Progenitor cell of endocrine pancreas (in vitro differentiated cells): ENCODE data around the gene ERBB2. TPM values are rescaled to one million over a fixed set of nuclear protein-coding genes. Genes with fewer than 3 reads are reported as not detected.

Experiments
- DNase-seq: peaks from one replicate; pipeline ENCODE4 v3.0.0; 2021; ENCODE audit warnings: low spot score; ENCODE audit not compliant: unreplicated experiment
- H3K27ac Mint-ChIP-seq: 2 replicates; pipeline ENCODE4 v1.8.0; 2021; ENCODE audit warnings: mild to moderate bottlenecking, moderate library complexity, mixed read lengths
- H3K27me3 Mint-ChIP-seq: 2 replicates; pipeline ENCODE4 v1.8.0; 2021; ENCODE audit warnings: mixed read lengths
- H3K36me3 Mint-ChIP-seq: 2 replicates; pipeline ENCODE4 v1.8.0; 2022; ENCODE audit warnings: mixed read lengths; ENCODE audit not compliant: insufficient read depth
- H3K4me1 Mint-ChIP-seq: 2 replicates; pipeline ENCODE4 v1.8.0; 2021; ENCODE audit warnings: low read depth, mixed read lengths
- H3K4me3 Mint-ChIP-seq: 2 replicates; pipeline ENCODE4 v1.8.0; 2021; ENCODE audit warnings: low read depth, mild to moderate bottlenecking, moderate library complexity, mixed read lengths
- H3K9me3 Mint-ChIP-seq: 2 replicates; pipeline ENCODE4 v1.8.0; 2021; ENCODE audit warnings: low read depth, mixed read lengths
- total RNA-seq: library from RNA; stranded (reverse); gene quantifications from 2 replicates; pipeline ENCODE4 v1.2.1, GENCODE V29; 2021
- TF ChIP-seq, protein P1 (sequence below): fragments of 200-600 bp; sonication (generic); IDR thresholded peaks from one replicate; pipeline ENCODE4 v1.5.0; 2021; ENCODE audit warnings: antibody characterized with exemption, mild to moderate bottlenecking; ENCODE audit not compliant: unreplicated experiment

The ERBB2 gene
- total RNA-seq, 1 donor from 2014 or later = 152 TPM

DNA sequence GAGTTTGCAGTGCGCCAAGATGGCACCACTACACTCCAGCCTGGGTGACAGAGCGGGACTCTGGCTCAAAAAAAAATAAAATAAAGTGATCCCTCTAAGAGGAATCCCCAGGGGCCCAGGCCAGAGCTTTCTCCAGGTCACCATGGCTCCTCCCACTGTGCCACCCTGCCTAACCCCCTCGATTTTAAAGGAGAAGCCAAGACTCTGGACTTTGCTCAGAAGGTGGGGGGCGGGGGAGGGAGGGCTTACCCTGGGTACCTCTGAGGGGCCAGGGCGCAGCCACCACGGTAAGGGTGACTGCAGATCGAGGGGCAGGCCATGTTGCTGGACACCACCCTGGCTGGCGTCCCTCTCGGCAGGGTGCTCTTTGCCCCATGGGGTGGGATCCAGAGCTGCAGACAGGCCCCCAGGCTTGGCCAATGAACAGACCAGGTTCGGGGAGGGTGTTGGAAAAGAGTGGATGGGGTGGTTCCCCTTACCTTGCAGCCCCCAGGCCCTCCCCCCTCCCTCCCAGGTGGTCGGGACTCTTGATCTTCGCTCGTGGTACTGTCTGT is 37.4 kb downstream of the ERBB2 start:
- H3K4me3 Mint-ChIP-seq = peak overlapping the region; percentile 82
- peaks cover 16% of the 10 kb centered on the region for H3K27me3 Mint-ChIP-seq
- H3K36me3 Mint-ChIP-seq = no peaks in the 10 kb centered on the region

DNA sequence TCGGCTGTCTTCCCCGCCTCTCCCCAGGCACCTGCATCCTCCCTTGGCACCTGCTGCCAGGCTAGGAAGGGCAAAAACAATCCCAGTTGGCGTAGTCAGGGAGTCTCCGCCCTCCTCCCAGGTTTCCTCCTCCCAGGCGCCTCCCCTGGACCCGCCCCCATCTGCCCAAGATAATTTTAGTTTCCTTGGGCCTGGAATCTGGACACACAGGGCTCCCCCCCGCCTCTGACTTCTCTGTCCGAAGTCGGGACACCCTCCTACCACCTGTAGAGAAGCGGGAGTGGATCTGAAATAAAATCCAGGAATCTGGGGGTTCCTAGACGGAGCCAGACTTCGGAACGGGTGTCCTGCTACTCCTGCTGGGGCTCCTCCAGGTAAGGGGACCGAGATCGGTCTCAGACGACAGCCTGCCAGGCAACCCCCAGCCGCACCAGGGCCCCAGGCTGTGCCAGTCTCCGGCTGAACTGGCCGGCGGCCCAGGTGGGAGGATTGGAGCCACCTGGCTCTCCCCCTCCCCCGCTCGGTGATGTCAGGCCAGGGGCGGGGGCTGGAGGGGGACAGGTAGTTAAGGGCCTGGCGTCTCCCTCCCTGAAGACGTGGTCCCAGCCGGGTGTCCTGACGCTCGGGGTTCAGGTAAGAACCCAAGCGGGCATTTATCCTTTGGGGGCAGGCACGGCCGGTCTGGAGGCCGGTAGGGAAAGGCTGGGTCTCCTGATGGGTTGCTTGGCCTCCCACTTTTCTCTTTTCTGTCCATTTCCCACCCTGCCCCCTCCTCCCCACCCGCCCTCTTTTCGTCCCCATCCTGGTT is 38.1 kb downstream of the ERBB2 start, which contains the start of gene GRB7:
GRB7 (plus strand) TSS at position 179 of the 808 bp plus-strand sequence. CDS start 4,364 bp downstream, outside the sequence.
- peaks cover 13% of the 10 kb centered on the region for H3K27me3 Mint-ChIP-seq
- DNase-seq = peak; percentile 52
- peak within 1 kb of the TSS; percentile 91 for H3K27ac Mint-ChIP-seq
- peak within 1 kb of the TSS; percentile 82 for H3K4me3 Mint-ChIP-seq
- no peaks in the 10 kb centered on the region for H3K9me3 Mint-ChIP-seq
- peaks cover 38% of the 10 kb centered on the region for H3K4me1 Mint-ChIP-seq
- TF ChIP-seq, protein P1, sequence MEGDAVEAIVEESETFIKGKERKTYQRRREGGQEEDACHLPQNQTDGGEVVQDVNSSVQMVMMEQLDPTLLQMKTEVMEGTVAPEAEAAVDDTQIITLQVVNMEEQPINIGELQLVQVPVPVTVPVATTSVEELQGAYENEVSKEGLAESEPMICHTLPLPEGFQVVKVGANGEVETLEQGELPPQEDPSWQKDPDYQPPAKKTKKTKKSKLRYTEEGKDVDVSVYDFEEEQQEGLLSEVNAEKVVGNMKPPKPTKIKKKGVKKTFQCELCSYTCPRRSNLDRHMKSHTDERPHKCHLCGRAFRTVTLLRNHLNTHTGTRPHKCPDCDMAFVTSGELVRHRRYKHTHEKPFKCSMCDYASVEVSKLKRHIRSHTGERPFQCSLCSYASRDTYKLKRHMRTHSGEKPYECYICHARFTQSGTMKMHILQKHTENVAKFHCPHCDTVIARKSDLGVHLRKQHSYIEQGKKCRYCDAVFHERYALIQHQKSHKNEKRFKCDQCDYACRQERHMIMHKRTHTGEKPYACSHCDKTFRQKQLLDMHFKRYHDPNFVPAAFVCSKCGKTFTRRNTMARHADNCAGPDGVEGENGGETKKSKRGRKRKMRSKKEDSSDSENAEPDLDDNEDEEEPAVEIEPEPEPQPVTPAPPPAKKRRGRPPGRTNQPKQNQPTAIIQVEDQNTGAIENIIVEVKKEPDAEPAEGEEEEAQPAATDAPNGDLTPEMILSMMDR = no peak
- no peaks in the 10 kb centered on the region for H3K36me3 Mint-ChIP-seq

More for the DNA sequence above, 37.4 kb downstream of the ERBB2 start:
- Mint-ChIP-seq H3K9me3 (no peaks in the 10 kb centered on the region), H3K4me1 (peaks cover 38% of the 10 kb centered on the region), H3K27ac (peak overlapping the region; percentile 91)
- DNase-seq = no peak
- TF ChIP-seq, protein P1 = no peak

DNA sequence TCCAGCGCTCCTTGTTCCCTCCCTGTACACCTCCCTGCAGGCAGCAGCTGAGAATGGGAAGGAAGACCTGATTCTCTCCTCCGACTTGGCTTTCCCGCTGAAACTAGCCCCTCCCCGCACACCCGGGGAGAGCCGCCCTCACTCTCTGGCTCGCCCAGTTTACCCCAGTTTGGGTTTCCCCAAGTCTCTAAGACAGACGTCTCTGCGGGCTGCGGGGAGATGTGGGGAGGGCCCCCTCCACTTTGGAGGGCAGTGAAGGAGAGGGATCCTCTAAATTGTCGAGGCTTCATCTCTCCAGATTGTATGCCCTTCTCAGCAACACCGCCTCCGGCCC is 38.7 kb downstream of the ERBB2 start:
- Mint-ChIP-seq H3K27ac (peak overlapping the region; percentile 86), H3K4me1 (peaks cover 38% of the 10 kb centered on the region), H3K4me3 (peak overlapping the region; percentile 82), H3K27me3 (peaks cover 13% of the 10 kb centered on the region), H3K36me3 (no peaks in the 10 kb centered on the region), H3K9me3 (no peaks in the 10 kb centered on the region)
- DNase-seq = no peak
- TF ChIP-seq, protein P1 = no peak

DNA sequence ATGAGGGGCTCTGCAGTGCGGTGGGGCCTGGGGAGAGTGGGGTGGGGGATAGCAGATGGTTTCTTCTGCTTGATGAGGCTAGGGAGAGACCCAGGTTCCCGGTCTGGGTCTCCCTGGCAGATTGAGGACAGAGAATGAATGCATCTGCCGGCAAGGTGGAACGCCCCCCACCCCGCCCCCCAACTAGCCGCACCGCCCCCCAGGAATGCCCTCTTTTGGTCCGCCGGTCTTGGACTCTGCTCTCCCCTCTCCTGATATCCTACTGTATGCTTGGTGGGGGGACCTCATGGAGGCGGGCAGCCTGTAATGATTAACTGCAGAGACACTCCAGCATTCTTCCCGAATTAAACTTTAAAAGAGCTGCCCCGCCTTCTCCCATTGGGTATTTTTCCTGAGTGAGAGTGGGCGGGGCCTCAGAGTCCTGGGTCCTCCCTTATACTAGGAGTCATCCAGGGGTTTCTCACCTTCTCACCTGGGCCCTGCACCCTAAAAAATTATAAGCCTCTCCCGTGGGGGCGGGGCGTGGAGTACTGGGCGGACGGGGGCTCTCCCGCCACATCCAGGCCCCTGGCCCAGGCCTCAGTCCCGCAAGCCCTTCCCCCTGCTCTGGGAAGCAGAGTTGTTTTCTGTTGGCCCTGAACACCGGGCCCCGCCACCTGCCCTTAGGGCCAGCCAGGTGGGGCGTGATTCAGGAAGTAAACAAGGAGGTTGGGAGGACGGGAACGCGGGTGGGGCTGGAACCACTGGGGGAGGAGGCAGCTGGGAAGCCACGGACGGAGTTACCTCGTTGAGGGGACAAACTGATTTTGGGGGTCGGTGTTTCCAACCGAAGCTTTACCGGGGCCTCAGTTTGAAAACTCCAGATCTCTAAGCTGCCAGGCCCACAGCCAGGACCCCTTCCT is 39.4 kb downstream of the ERBB2 start:
- H3K27ac Mint-ChIP-seq = peak overlapping the region; percentile 86

More for the DNA sequence above, 39.4 kb downstream of the ERBB2 start:
- Mint-ChIP-seq H3K36me3 (peaks cover under 1% of the 10 kb centered on the region), H3K4me3 (peak overlapping the region; percentile 82), H3K27me3 (peaks cover 13% of the 10 kb centered on the region), H3K9me3 (no peaks in the 10 kb centered on the region), H3K4me1 (peaks cover 38% of the 10 kb centered on the region)
- TF ChIP-seq, protein P1 = no peak
- peak; percentile 48 for DNase-seq
